Measurements from ENCODE around the gene CCBE1. TPM values are rescaled to one million over a fixed set of nuclear protein-coding genes. Genes with fewer than 3 reads are reported as not detected.
A peak's percentile ranks its signal among the peaks of the same experiment; 100 is the strongest.
"Not testable (repeated sequence)": the region's sequence is repeated elsewhere in the genome, so short reads cannot be mapped to it uniquely, and the experiment has no call there.

Gene CCBE1
- total RNA-seq, 1 donor from 2014 or later = 0.75 TPM

- no peak for DNase-seq (ENCODE audit: low spot score)
Measured at GRCh38 chr18:59681521-59682004, 15.7 kb downstream of the CCBE1 start.

GRCh38 chr18:59681051-59681450 is 16.2 kb downstream of the CCBE1 start:
- no peak for DNase-seq (ENCODE audit: low spot score)

GRCh38 chr18:59675346-59675745 is 21.9 kb downstream of the CCBE1 start:
- no peak for DNase-seq (ENCODE audit: low spot score)

- DNase-seq (ENCODE audit: low spot score) = no peak
Measured at GRCh38 chr18:59674903-59675270, 22.3 kb downstream of the CCBE1 start.

- no peak for DNase-seq (ENCODE audit: low spot score)
Measured at GRCh38 chr18:59674186-59674902, 22.9 kb downstream of the CCBE1 start.

GRCh38 chr18:59672235-59672711 is 24.9 kb downstream of the CCBE1 start:
- DNase-seq (ENCODE audit: low spot score) = no peak

- no peak for DNase-seq (ENCODE audit: low spot score)
Measured at GRCh38 chr18:59671551-59671950, 25.7 kb downstream of the CCBE1 start.

GRCh38 chr18:59669872-59670657 is 27.2 kb downstream of the CCBE1 start:
- DNase-seq (ENCODE audit: low spot score) = peak; percentile 24

GRCh38 chr18:59667488-59667887 is 29.7 kb downstream of the CCBE1 start:
- DNase-seq (ENCODE audit: low spot score) = no peak

GRCh38 chr18:59666007-59666402 is 31.2 kb downstream of the CCBE1 start:
- not testable (repeated sequence) for DNase-seq (ENCODE audit: low spot score)

GRCh38 chr18:59665057-59666006 is 31.9 kb downstream of the CCBE1 start:
- no peak for DNase-seq (ENCODE audit: low spot score)

- DNase-seq (ENCODE audit: low spot score) = no peak
Measured at GRCh38 chr18:59664329-59664728, 32.9 kb downstream of the CCBE1 start.

GRCh38 chr18:59663096-59663495 is 34.1 kb downstream of the CCBE1 start:
- DNase-seq (ENCODE audit: low spot score) = no peak

GRCh38 chr18:59661891-59662701 is 35.1 kb downstream of the CCBE1 start:
- no peak for DNase-seq (ENCODE audit: low spot score)

GRCh38 chr18:59660786-59661743 is 36.2 kb downstream of the CCBE1 start:
- no peak for DNase-seq (ENCODE audit: low spot score)

- no peak for DNase-seq (ENCODE audit: low spot score)
Measured at GRCh38 chr18:59660366-59660765, 36.9 kb downstream of the CCBE1 start.

- DNase-seq (ENCODE audit: low spot score) = no peak
Measured at GRCh38 chr18:59659508-59660170, 37.6 kb downstream of the CCBE1 start.

GRCh38 chr18:59658941-59659340 is 38.3 kb downstream of the CCBE1 start:
- DNase-seq (ENCODE audit: low spot score) = no peak

- DNase-seq (ENCODE audit: low spot score) = no peak
Measured at GRCh38 chr18:59657012-59657411, 40.2 kb downstream of the CCBE1 start.
